HepG2 (cell line): ENCODE data around the gene SLC25A25. TPM values are rescaled to one million over a fixed set of nuclear protein-coding genes. Genes with fewer than 3 reads are reported as not detected.

Experiments
- AHR ChIP-seq: IDR thresholded peaks from 2 replicates; pipeline ENCODE4 v1.6.1; 2018; ENCODE audit warnings: missing genetic modification reagents, missing compliant biosample characterization
- BRCA1 ChIP-seq: sonication (generic); formaldehyde crosslinking; IDR thresholded peaks from 2 replicates; pipeline ENCODE4 v1.4.0; 2020; ENCODE audit warnings: missing genetic modification reagents
- CCAR2 ChIP-seq: fragments of 200-400 bp; formaldehyde crosslinking; optimal IDR thresholded peaks from 2 replicates; pipeline ENCODE3; 2018; ENCODE audit warnings: low read depth, mild to moderate bottlenecking, low read length, moderate library complexity
- ESRRA ChIP-seq: sonication (generic); formaldehyde crosslinking; IDR thresholded peaks from 2 replicates; pipeline ENCODE4 v1.5.1; 2020; ENCODE audit warnings: mild to moderate bottlenecking, low read depth, missing genetic modification reagents
- KAT7 ChIP-seq: IDR thresholded peaks from 2 replicates; pipeline ENCODE4 v1.6.1; 2018; ENCODE audit warnings: borderline replicate concordance, missing compliant biosample characterization
- MEIS2 ChIP-seq: sonication (generic); formaldehyde crosslinking; IDR thresholded peaks from 2 replicates; pipeline ENCODE4 v1.9.0; 2021; ENCODE audit warnings: mild to moderate bottlenecking, missing genetic modification reagents
- MIER3 ChIP-seq: IDR thresholded peaks from 2 replicates; pipeline ENCODE4 v1.6.1; 2016; ENCODE audit warnings: missing compliant biosample characterization, borderline replicate concordance
- MNT ChIP-seq: fragments of 450-650 bp; IDR thresholded peaks from 2 replicates; pipeline ENCODE4 v1.6.1; 2016
- NFKBIZ ChIP-seq: IDR thresholded peaks from 2 replicates; pipeline ENCODE4 v1.6.1; 2018; ENCODE audit warnings: missing genetic modification reagents, missing compliant biosample characterization
- TFAP4 ChIP-seq: sonication (generic); IDR thresholded peaks from 2 replicates; pipeline ENCODE4 v1.6.1; 2016; ENCODE audit warnings: low read depth, borderline replicate concordance
- ZBTB49 ChIP-seq: sonication (generic); formaldehyde crosslinking; IDR thresholded peaks from 2 replicates; pipeline ENCODE4 v1.4.0; 2020; ENCODE audit warnings: missing genetic modification reagents, borderline replicate concordance
- ZNF251 ChIP-seq: sonication (generic); formaldehyde crosslinking; IDR thresholded peaks from 2 replicates; pipeline ENCODE4 v1.9.0; 2021; ENCODE audit warnings: mild to moderate bottlenecking, missing genetic modification reagents
- ZNF253 ChIP-seq: sonication (generic); formaldehyde crosslinking; IDR thresholded peaks from 2 replicates; pipeline ENCODE4 v1.8.0; 2022; ENCODE audit warnings: mild to moderate bottlenecking, missing genetic modification reagents, borderline replicate concordance
- ZNF3 ChIP-seq: IDR thresholded peaks from 2 replicates; pipeline ENCODE4 v1.7.0; 2017; ENCODE audit warnings: inconsistent platforms
- ZNF317 ChIP-seq: sonication (generic); formaldehyde crosslinking; IDR thresholded peaks from 2 replicates; pipeline ENCODE4 v1.5.0; 2020; ENCODE audit warnings: mild to moderate bottlenecking, missing genetic modification reagents
- ZNF382 ChIP-seq: sonication (generic); formaldehyde crosslinking; IDR thresholded peaks from 2 replicates; pipeline ENCODE4 v1.5.0; 2020; ENCODE audit warnings: missing genetic modification reagents, mild to moderate bottlenecking, borderline replicate concordance
- ZNF383 ChIP-seq: sonication (generic); formaldehyde crosslinking; IDR thresholded peaks from 2 replicates; pipeline ENCODE4 v1.4.0; 2020; ENCODE audit warnings: missing genetic modification reagents, mild to moderate bottlenecking, borderline replicate concordance
- ZNF572 ChIP-seq: sonication (generic); formaldehyde crosslinking; IDR thresholded peaks from 2 replicates; pipeline ENCODE4 v1.5.1; 2020; ENCODE audit warnings: mild to moderate bottlenecking, missing genetic modification reagents
- ZNF615 ChIP-seq: sonication (generic); formaldehyde crosslinking; IDR thresholded peaks from 2 replicates; pipeline ENCODE4 v1.5.0; 2020; ENCODE audit warnings: mild to moderate bottlenecking, missing genetic modification reagents, borderline replicate concordance
- ZNF619 ChIP-seq: sonication (generic); formaldehyde crosslinking; IDR thresholded peaks from 2 replicates; pipeline ENCODE4 v1.4.0; 2020; ENCODE audit warnings: mild to moderate bottlenecking, missing genetic modification reagents
- ZNF710 ChIP-seq: sonication (generic); formaldehyde crosslinking; IDR thresholded peaks from 2 replicates; pipeline ENCODE4 v1.5.0; 2020; ENCODE audit warnings: mild to moderate bottlenecking, missing genetic modification reagents, borderline replicate concordance
- ZSCAN22 ChIP-seq: sonication (generic); formaldehyde crosslinking; IDR thresholded peaks from 2 replicates; pipeline ENCODE4 v1.4.0; 2020; ENCODE audit warnings: mild to moderate bottlenecking, missing genetic modification reagents
- polyA plus RNA-seq, 8 experiments: library from polyadenylated mRNA; depleted of rRNA in 3 of 8; stranded (reverse) in 7 of 8; unstranded in 1 of 8; fragments of >200 nt; fragmentation: Illumina TruSeq in 4 of 8; extraction: Trizol in 4 of 8; gene quantifications; 2 replicates each; pipeline versions ENCODE4 v1.2.1 to v1.2.3, GENCODE V29; 2011 to 2016; ENCODE audit warnings: low read depth in 4 of 8, missing spikeins in 1 of 8, mixed read lengths in 1 of 8; ENCODE audit not compliant: insufficient read depth in 1 of 8
- total RNA-seq, 5 experiments: library from RNA; depleted of rRNA; stranded (reverse); fragments of >200 nt; fragmentation: Illumina TruSeq; extraction: Trizol; gene quantifications; 2 replicates each; pipeline ENCODE4 v1.2.3, GENCODE V29; 2016; ENCODE audit warnings: low read depth in 1 of 5

Gene SLC25A25
- total and polyA plus RNA-seq, 2 of the 13 experiments (the other 11 are each of a cell fraction or from before 2014, with no cell fraction given) = 10.5 to 24.8 TPM

- TF ChIP-seq TFAP4 (peak; percentile 55; the same call in 1 of the 2 replicates), ZNF253 (no peak), AHR (no peak), CCAR2 (no peak), ZNF615 (no peak), MEIS2 (CRISPR knock-in tag) (no peak), ZNF383 (CRISPR knock-in tag) (no peak), NFKBIZ (CRISPR knock-in tag) (no peak), ESRRA (CRISPR knock-in tag) (no peak), KAT7 (CRISPR knock-in tag) (no peak), ZNF710 (no peak), ZSCAN22 (no peak), MNT (no peak), ZNF317 (no peak), ZBTB49 (CRISPR knock-in tag) (no peak), ZNF3 (CRISPR knock-in tag) (no peak), BRCA1 (CRISPR knock-in tag) (no peak), ZNF572 (CRISPR knock-in tag) (no peak), ZNF251 (CRISPR knock-in tag) (no peak), ZNF382 (CRISPR knock-in tag) (no peak), ZNF619 (CRISPR knock-in tag) (0 out of 2 replicates have a peak, but pooled peaks have one; percentile 37), MIER3 (CRISPR knock-in tag) (no peak; the same call in 1 of the 2 replicates)
These were observed 33.0 kb upstream of the SLC25A25 start (continued) for GRCh38 chr9:128034821-128035652.
